Hepatocyte (in vitro differentiated cells): ENCODE measurements around the gene SLC47A1. TPM values are rescaled to one million over a fixed set of nuclear protein-coding genes. Genes with fewer than 3 reads are reported as not detected.
"Not testable (repeated sequence)": the region's sequence is repeated elsewhere in the genome, so short reads cannot be mapped to it uniquely, and the experiment has no call there.

Source experiments
- DNase-seq: peaks from one replicate; pipeline ENCODE4 v3.0.0-alpha.2; 2016; ENCODE audit warnings: low spot score
- H2AFZ ChIP-seq: fragments of 200-600 bp; sonication (generic); 2 replicates; pipeline ENCODE4 v1.6.0; 2016; ENCODE audit warnings: antibody characterized with exemption, mild to moderate bottlenecking
- H3K27ac ChIP-seq: fragments of 200-600 bp; sonication (generic); 2 replicates; pipeline ENCODE4 v1.5.1; 2016; ENCODE audit warnings: mild to moderate bottlenecking
- H3K27me3 ChIP-seq: fragments of 200-600 bp; sonication (generic); 2 replicates; pipeline ENCODE4 v1.6.1; 2016
- H3K36me3 ChIP-seq: fragments of 200-600 bp; sonication (generic); replicated peaks from 2 replicates; pipeline ENCODE4 v1.5.1; 2016; ENCODE audit warnings: low read depth; ENCODE audit not compliant: insufficient read depth
- H3K4me1 ChIP-seq: fragments of 200-600 bp; sonication (generic); 2 replicates; pipeline ENCODE4 v1.5.1; 2016; ENCODE audit warnings: mild to moderate bottlenecking, moderate library complexity; ENCODE audit not compliant: insufficient read depth
- H3K4me2 ChIP-seq: fragments of 200-600 bp; sonication (generic); 2 replicates; pipeline ENCODE4 v1.6.0; 2016
- H3K4me3 ChIP-seq: fragments of 200-600 bp; sonication (generic); 2 replicates; pipeline ENCODE4 v1.5.1; 2016; ENCODE audit warnings: mild to moderate bottlenecking
- H3K79me2 ChIP-seq: fragments of 200-600 bp; sonication (generic); 2 replicates; pipeline ENCODE4 v1.6.0; 2017; ENCODE audit warnings: mild to moderate bottlenecking
- H3K9me2 ChIP-seq: fragments of 200-600 bp; sonication (generic); replicated peaks from 2 replicates; pipeline ENCODE4 v1.6.0; 2017; ENCODE audit warnings: mild to moderate bottlenecking; ENCODE audit not compliant: insufficient read depth
- H3K9me3 ChIP-seq: fragments of 200-600 bp; sonication (generic); 2 replicates; pipeline ENCODE4 v1.5.1; 2016; ENCODE audit warnings: low read depth, mild to moderate bottlenecking
- H4K20me1 ChIP-seq: fragments of 200-600 bp; sonication (generic); 2 replicates; pipeline ENCODE4 v1.6.0; 2016; ENCODE audit warnings: mild to moderate bottlenecking; ENCODE audit not compliant: insufficient read depth, poor library complexity, severe bottlenecking
- EZH2 ChIP-seq: fragments of 200-600 bp; sonication (generic); IDR thresholded peaks from 2 replicates; pipeline ENCODE4 v1.6.1; 2016; ENCODE audit warnings: antibody characterized with exemption, mild to moderate bottlenecking, borderline replicate concordance
- EZH2phosphoT487 ChIP-seq: fragments of 200-600 bp; sonication (generic); IDR thresholded peaks from one replicate; pipeline ENCODE4 v1.6.1; 2018; ENCODE audit warnings: antibody characterized with exemption, mild to moderate bottlenecking, low read depth, moderate library complexity; ENCODE audit not compliant: unreplicated experiment, severe bottlenecking
- WGBS: methylation state at CpG from one replicate; pipeline ENCODE4 v1.1.6; 2016; ENCODE audit warnings: low lambda C conversion rate; ENCODE audit errors: missing lambda C conversion rate; 5-methylcytosine and 5-hydroxymethylcytosine counted together
- polyA plus RNA-seq: library from polyadenylated mRNA; unstranded; fragments of >200 nt; fragmentation: Nextera tagmentation; extraction: Ambion mirVana; gene quantifications from 2 replicates; pipeline ENCODE4 v1.2.1, GENCODE V29; 2016
- total RNA-seq: library from RNA; depleted of rRNA; stranded (reverse); fragments of >200 nt; gene quantifications from 2 replicates; pipeline ENCODE4 v1.2.3, GENCODE V29; 2014
- TF ChIP-seq, protein P1 (sequence below): fragments of 200-600 bp; sonication (generic); IDR thresholded peaks from 2 replicates; pipeline ENCODE4 v1.5.1; 2016; ENCODE audit warnings: antibody characterized with exemption, mild to moderate bottlenecking; ENCODE audit not compliant: poor library complexity

SLC47A1 gene
- total and polyA plus RNA-seq, 2 experiments from 2014 or later: 26.4 to 38.4 TPM

DNA sequence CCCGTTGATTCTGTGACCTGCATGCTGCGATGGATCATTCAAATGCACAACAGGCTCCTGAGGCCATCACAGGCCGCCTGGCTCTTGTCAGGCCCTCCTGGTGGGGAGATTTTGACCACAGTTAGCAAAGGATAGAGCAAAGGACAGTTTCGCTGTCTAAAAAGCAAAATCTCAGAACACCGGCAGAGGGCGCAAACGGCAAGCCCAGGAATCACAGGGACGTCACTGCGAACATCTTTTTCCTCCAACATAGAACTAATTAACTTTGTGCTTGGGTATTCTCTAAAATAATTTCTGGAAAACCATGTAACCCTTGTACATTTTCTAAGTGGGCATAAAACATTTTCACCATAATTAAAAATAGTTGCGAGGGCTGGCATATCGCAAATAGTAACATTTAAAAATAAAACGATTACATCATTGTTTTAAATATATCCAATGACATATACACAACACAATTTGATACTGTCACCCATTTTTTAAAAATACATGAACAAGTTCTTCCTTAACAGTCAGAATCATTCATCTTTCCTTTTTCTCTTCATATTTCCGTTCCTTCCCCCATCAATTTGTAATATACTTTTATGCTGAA, 19.7 kb upstream of the SLC47A1 start:
- no peaks in the 10 kb centered on the region for H3K27me3 ChIP-seq
- no peaks in the 10 kb centered on the region for H4K20me1 ChIP-seq
- no peaks in the 10 kb centered on the region for H3K9me2 ChIP-seq
- DNase-seq: peak; percentile 82
- WGBS: 23% methylated on average over 13 of the region's 13 CpGs
- no peak overlapping the region for H2AFZ ChIP-seq
- H3K4me1 ChIP-seq: peaks cover 3% of the 10 kb centered on the region
- no peaks in the 10 kb centered on the region for H3K79me2 ChIP-seq
- H3K4me3 ChIP-seq: no peak overlapping the region
- H3K9me3 ChIP-seq: no peaks in the 10 kb centered on the region
- no peaks in the 10 kb centered on the region for H3K36me3 ChIP-seq
- H3K4me2 ChIP-seq: no peak overlapping the region
- TF ChIP-seq EZH2phosphoT487: no peak
- TF ChIP-seq, protein P1, sequence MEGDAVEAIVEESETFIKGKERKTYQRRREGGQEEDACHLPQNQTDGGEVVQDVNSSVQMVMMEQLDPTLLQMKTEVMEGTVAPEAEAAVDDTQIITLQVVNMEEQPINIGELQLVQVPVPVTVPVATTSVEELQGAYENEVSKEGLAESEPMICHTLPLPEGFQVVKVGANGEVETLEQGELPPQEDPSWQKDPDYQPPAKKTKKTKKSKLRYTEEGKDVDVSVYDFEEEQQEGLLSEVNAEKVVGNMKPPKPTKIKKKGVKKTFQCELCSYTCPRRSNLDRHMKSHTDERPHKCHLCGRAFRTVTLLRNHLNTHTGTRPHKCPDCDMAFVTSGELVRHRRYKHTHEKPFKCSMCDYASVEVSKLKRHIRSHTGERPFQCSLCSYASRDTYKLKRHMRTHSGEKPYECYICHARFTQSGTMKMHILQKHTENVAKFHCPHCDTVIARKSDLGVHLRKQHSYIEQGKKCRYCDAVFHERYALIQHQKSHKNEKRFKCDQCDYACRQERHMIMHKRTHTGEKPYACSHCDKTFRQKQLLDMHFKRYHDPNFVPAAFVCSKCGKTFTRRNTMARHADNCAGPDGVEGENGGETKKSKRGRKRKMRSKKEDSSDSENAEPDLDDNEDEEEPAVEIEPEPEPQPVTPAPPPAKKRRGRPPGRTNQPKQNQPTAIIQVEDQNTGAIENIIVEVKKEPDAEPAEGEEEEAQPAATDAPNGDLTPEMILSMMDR: peak; percentile 94
- H3K27ac ChIP-seq: no peak overlapping the region

DNA sequence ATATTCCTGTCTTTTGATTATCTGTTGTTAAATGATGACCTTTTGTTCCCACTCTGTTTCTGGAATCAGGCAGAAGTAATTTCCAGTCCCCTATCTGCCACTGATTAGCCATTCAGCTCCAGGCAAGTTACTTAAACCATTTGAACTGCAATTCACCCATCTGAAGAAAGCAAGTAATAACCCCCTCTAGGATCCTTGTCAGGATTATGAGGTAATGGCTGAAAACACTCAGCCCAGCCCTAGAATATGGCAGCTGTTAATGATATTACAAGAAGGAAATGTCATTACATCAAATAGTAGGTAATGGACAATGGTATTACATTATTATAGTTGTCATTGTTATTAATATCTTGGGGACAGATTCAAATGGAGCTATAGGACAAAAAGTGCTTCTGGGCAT, 16.0 kb upstream of the SLC47A1 start:
- H3K4me3 ChIP-seq: no peak overlapping the region
- no peak overlapping the region for H2AFZ ChIP-seq
- DNase-seq: no peak
- no peaks in the 10 kb centered on the region for H3K27me3 ChIP-seq
- TF ChIP-seq EZH2 (no peak), EZH2phosphoT487 (no peak)
- TF ChIP-seq, protein P1: no peak
- no peaks in the 10 kb centered on the region for H3K79me2 ChIP-seq
- no peaks in the 10 kb centered on the region for H3K9me2 ChIP-seq
- H4K20me1 ChIP-seq: no peaks in the 10 kb centered on the region
- H3K9me3 ChIP-seq: no peaks in the 10 kb centered on the region
- no peak overlapping the region for H3K27ac ChIP-seq
- no peak overlapping the region for H3K4me2 ChIP-seq
- no peaks in the 10 kb centered on the region for H3K36me3 ChIP-seq
- H3K4me1 ChIP-seq: peaks cover 9% of the 10 kb centered on the region

DNA sequence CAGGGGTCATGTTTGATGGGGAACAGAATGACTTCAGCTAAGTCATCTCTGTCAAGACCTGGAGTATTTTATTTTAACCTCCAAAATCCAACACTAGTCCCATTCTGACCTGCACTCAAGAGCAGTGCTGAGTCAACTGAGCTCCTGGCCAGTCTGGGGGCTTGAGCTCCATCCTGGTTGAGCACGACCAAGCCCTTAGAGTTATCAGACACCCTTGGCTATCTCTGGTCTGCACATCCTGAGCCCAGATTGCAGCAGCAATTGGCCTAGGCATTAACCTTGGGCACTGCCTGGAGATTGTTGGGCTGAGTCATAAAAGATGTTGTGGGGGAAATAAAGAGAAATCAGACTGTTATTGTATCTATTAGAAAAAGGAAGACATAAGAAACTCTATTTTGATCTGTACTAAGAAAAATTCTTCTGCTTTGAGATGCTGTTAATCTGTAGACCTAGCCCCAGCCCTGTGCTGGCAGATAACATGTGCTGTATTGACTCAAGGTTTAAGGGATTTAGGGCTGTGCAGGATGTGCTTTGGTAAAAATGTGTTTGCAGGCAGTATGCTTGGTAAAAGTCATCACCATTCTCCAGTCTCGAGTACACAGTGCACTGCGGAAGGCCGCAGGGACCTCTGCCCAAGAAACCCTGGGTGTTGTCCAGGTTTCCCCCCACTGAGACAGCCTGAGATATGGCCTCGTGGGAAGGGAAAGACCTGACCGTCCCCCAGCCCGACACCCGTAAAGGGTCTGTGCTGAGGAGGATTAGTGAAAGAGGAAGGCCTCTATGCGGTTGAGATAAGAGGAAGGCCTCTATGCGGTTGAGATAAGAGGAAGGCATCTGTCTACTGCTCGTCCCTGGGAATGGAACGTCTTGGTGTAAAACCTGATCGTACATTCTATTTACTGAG, 14.0 kb upstream of the SLC47A1 start:
- peak overlapping the region; percentile 55 for H3K27ac ChIP-seq
- H2AFZ ChIP-seq, H3K79me2 ChIP-seq, H3K4me3 ChIP-seq, H3K27me3 ChIP-seq, H3K36me3 ChIP-seq, H4K20me1 ChIP-seq, H3K4me1 ChIP-seq, H3K9me3 ChIP-seq, H3K9me2 ChIP-seq: not testable (repeated sequence)
- peak overlapping the region; percentile 50 for H3K4me2 ChIP-seq
- peak; percentile 39 for DNase-seq
- WGBS: 18% methylated on average over 13 of the region's 13 CpGs

DNA sequence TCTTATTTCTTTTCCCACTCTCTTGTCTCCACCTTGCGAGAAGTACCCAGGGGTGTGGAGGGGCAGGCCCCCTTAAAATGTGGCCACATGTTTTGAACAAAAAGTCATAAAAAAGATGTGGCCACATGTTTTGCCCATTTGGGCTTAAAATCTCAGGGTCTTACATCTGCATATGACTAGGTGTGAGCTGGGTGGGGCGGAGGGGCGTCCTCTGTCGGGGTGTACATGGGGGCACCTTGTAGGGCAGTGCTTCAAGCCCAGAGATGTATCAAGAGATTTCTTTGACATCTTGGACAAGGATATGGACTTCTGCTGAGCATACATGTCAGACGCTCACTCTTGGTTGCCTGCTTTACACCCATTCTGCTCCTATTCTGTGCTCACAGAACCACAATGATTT, 13.0 kb upstream of the SLC47A1 start:
- TF ChIP-seq, protein P1: no peak
- no peak for TF ChIP-seq EZH2phosphoT487
- TF ChIP-seq EZH2: no peak
- Histone ChIP-seq H3K9me2 (no peaks in the 10 kb centered on the region), H3K4me1 (peaks cover 9% of the 10 kb centered on the region), H3K27ac (peak overlapping the region; percentile 55), H3K4me2 (peak overlapping the region; percentile 50), H3K79me2 (no peaks in the 10 kb centered on the region), H4K20me1 (no peaks in the 10 kb centered on the region), H3K9me3 (no peaks in the 10 kb centered on the region), H3K36me3 (no peaks in the 10 kb centered on the region), H2AFZ (no peak overlapping the region), H3K4me3 (no peak overlapping the region), H3K27me3 (no peaks in the 10 kb centered on the region)
- WGBS: 87% methylated on average over 5 of the region's 5 CpGs
- no peak for DNase-seq
